GM12875 (cell line): ENCODE data around the gene IL1RAPL2.

Source experiments
- H3K4me3 ChIP-seq: one replicate; pipeline ENCODE4 v1.5.1; 2011; ENCODE audit warnings: low read depth, low read length, control low read depth
- CTCF ChIP-seq: IDR thresholded peaks from 2 replicates; pipeline ENCODE4 v1.5.1; 2011; ENCODE audit warnings: low read depth, mild to moderate bottlenecking, control low read depth, inconsistent platforms, low read length, moderate library complexity, borderline replicate concordance; ENCODE audit not compliant: insufficient read depth

IL1RAPL2 gene

GRCh38 chrX:105241056-105241455, 675.1 kb downstream of the IL1RAPL2 start:
- H3K4me3 ChIP-seq = no peak overlapping the region
- TF ChIP-seq CTCF = no peak

- H3K4me3 ChIP-seq = no peak overlapping the region
- TF ChIP-seq CTCF = no peak
Measured at GRCh38 chrX:105260291-105261043, 694.5 kb downstream of the IL1RAPL2 start.

GRCh38 chrX:105263171-105263570, 697.2 kb downstream of the IL1RAPL2 start:
- H3K4me3 ChIP-seq = no peak overlapping the region
- TF ChIP-seq CTCF = no peak

- no peak for TF ChIP-seq CTCF
- no peak overlapping the region for H3K4me3 ChIP-seq
Measured at GRCh38 chrX:105263801-105264200, 697.8 kb downstream of the IL1RAPL2 start.

GRCh38 chrX:105265093-105265492, 699.1 kb downstream of the IL1RAPL2 start:
- H3K4me3 ChIP-seq = no peak overlapping the region
- no peak for TF ChIP-seq CTCF

GRCh38 chrX:105266456-105266855, 700.5 kb downstream of the IL1RAPL2 start:
- H3K4me3 ChIP-seq = no peak overlapping the region
- TF ChIP-seq CTCF = no peak

- TF ChIP-seq CTCF = no peak
- no peak overlapping the region for H3K4me3 ChIP-seq
Measured at GRCh38 chrX:105267167-105267566, 701.2 kb downstream of the IL1RAPL2 start.
